ENCODE data around the gene GABRG3.

The GABRG3 gene

GRCh38 chr15:27092390-27092789 lies 121.4 kb downstream of the GABRG3 start:
- Histone ChIP-seq H3K9ac (ENCODE audit: insufficient read length, low read depth) (no peak overlapping the region), H3K4me1 (ENCODE audit: insufficient read depth, insufficient read length) (peaks cover 2% of the 10 kb centered on the region), H3K36me3 (ENCODE audit: insufficient read depth, insufficient read length, low read length) (no peaks in the 10 kb centered on the region), H3K27me3 (ENCODE audit: insufficient read depth, insufficient read length) (no peaks in the 10 kb centered on the region), H3K9me3 (ENCODE audit: insufficient read depth, low read length) (peaks cover 7% of the 10 kb centered on the region; the same call in 1 of the 2 replicates), H3K4me3 (ENCODE audit: insufficient read length, low read depth) (no peak overlapping the region)
- no peak for DNase-seq (ENCODE audit: low read depth, low spot score)
- TF ChIP-seq YY1 (IDR thresholded peaks at IDR 0.05; ENCODE audit: insufficient read depth, insufficient read length): no peak
- TF ChIP-seq ZNF274 (IDR thresholded peaks at IDR 0.05; ENCODE audit: low read depth, low read length): no peak
- TF ChIP-seq SUZ12 (IDR thresholded peaks at IDR 0.05; ENCODE audit: extremely low read depth, insufficient read depth, insufficient read length): no peak

GRCh38 chr15:27094235-27094634 lies 123.3 kb downstream of the GABRG3 start:
- peaks cover 6% of the 10 kb centered on the region; the same call in 1 of the 2 replicates for H3K9me3 ChIP-seq (ENCODE audit: insufficient read depth, low read length)
- H3K36me3 ChIP-seq (ENCODE audit: insufficient read depth, insufficient read length, low read length): no peaks in the 10 kb centered on the region
- peaks cover 2% of the 10 kb centered on the region for H3K4me1 ChIP-seq (ENCODE audit: insufficient read depth, insufficient read length)
- TF ChIP-seq YY1 (IDR thresholded peaks at IDR 0.05; ENCODE audit: insufficient read depth, insufficient read length): no peak
- TF ChIP-seq ZNF274 (IDR thresholded peaks at IDR 0.05; ENCODE audit: low read depth, low read length): no peak
- TF ChIP-seq SUZ12 (IDR thresholded peaks at IDR 0.05; ENCODE audit: extremely low read depth, insufficient read depth, insufficient read length): no peak
- no peak for DNase-seq (ENCODE audit: low read depth, low spot score)
- no peak overlapping the region for H3K4me3 ChIP-seq (ENCODE audit: insufficient read length, low read depth)
- H3K27me3 ChIP-seq (ENCODE audit: insufficient read depth, insufficient read length): no peaks in the 10 kb centered on the region
- H3K9ac ChIP-seq (ENCODE audit: insufficient read length, low read depth): no peak overlapping the region

GRCh38 chr15:27095886-27096624 lies 125.1 kb downstream of the GABRG3 start:
- Histone ChIP-seq H3K9me3 (ENCODE audit: insufficient read depth, low read length) (no peaks in the 10 kb centered on the region; the same call in 1 of the 2 replicates), H3K9ac (ENCODE audit: insufficient read length, low read depth) (no peak overlapping the region), H3K27me3 (ENCODE audit: insufficient read depth, insufficient read length) (no peaks in the 10 kb centered on the region), H3K36me3 (ENCODE audit: insufficient read depth, insufficient read length, low read length) (no peaks in the 10 kb centered on the region), H3K4me3 (ENCODE audit: insufficient read length, low read depth) (no peak overlapping the region), H3K4me1 (ENCODE audit: insufficient read depth, insufficient read length) (peaks cover 2% of the 10 kb centered on the region)
- no peak for DNase-seq (ENCODE audit: low read depth, low spot score)
- TF ChIP-seq ZNF274 (IDR thresholded peaks at IDR 0.05; ENCODE audit: low read depth, low read length) (no peak), SUZ12 (IDR thresholded peaks at IDR 0.05; ENCODE audit: extremely low read depth, insufficient read depth, insufficient read length) (no peak), YY1 (IDR thresholded peaks at IDR 0.05; ENCODE audit: insufficient read depth, insufficient read length) (no peak)

GRCh38 chr15:27097506-27097905 lies 126.5 kb downstream of the GABRG3 start:
- no peak overlapping the region for H3K4me3 ChIP-seq (ENCODE audit: insufficient read length, low read depth)
- H3K36me3 ChIP-seq (ENCODE audit: insufficient read depth, insufficient read length, low read length): no peaks in the 10 kb centered on the region
- TF ChIP-seq YY1 (IDR thresholded peaks at IDR 0.05; ENCODE audit: insufficient read depth, insufficient read length): no peak
- TF ChIP-seq SUZ12 (IDR thresholded peaks at IDR 0.05; ENCODE audit: extremely low read depth, insufficient read depth, insufficient read length): no peak
- TF ChIP-seq ZNF274 (IDR thresholded peaks at IDR 0.05; ENCODE audit: low read depth, low read length): no peak
- no peak for DNase-seq (ENCODE audit: low read depth, low spot score)
- H3K4me1 ChIP-seq (ENCODE audit: insufficient read depth, insufficient read length): peaks cover 2% of the 10 kb centered on the region
- no peaks in the 10 kb centered on the region for H3K27me3 ChIP-seq (ENCODE audit: insufficient read depth, insufficient read length)
- no peaks in the 10 kb centered on the region; the same call in 1 of the 2 replicates for H3K9me3 ChIP-seq (ENCODE audit: insufficient read depth, low read length)
- no peak overlapping the region for H3K9ac ChIP-seq (ENCODE audit: insufficient read length, low read depth)

GRCh38 chr15:27101982-27102381 lies 131.0 kb downstream of the GABRG3 start:
- DNase-seq (ENCODE audit: low read depth, low spot score): no peak
- Histone ChIP-seq H3K4me1 (ENCODE audit: insufficient read depth, insufficient read length) (no peaks in the 10 kb centered on the region), H3K27me3 (ENCODE audit: insufficient read depth, insufficient read length) (no peaks in the 10 kb centered on the region), H3K9ac (ENCODE audit: insufficient read length, low read depth) (no peak overlapping the region), H3K9me3 (ENCODE audit: insufficient read depth, low read length) (no peaks in the 10 kb centered on the region; the same call in 1 of the 2 replicates), H3K4me3 (ENCODE audit: insufficient read length, low read depth) (no peak overlapping the region), H3K36me3 (ENCODE audit: insufficient read depth, insufficient read length, low read length) (no peaks in the 10 kb centered on the region)
- TF ChIP-seq YY1 (IDR thresholded peaks at IDR 0.05; ENCODE audit: insufficient read depth, insufficient read length) (no peak), ZNF274 (IDR thresholded peaks at IDR 0.05; ENCODE audit: low read depth, low read length) (no peak), SUZ12 (IDR thresholded peaks at IDR 0.05; ENCODE audit: extremely low read depth, insufficient read depth, insufficient read length) (no peak)

GRCh38 chr15:27111323-27111722 lies 140.3 kb downstream of the GABRG3 start:
- no peak for TF ChIP-seq YY1 (IDR thresholded peaks at IDR 0.05; ENCODE audit: insufficient read depth, insufficient read length)
- no peak for TF ChIP-seq SUZ12 (IDR thresholded peaks at IDR 0.05; ENCODE audit: extremely low read depth, insufficient read depth, insufficient read length)
- no peak for TF ChIP-seq ZNF274 (IDR thresholded peaks at IDR 0.05; ENCODE audit: low read depth, low read length)
- no peak for DNase-seq (ENCODE audit: low read depth, low spot score)

GRCh38 chr15:27114473-27114872 lies 143.5 kb downstream of the GABRG3 start:
- Histone ChIP-seq H3K9me3 (ENCODE audit: insufficient read depth, low read length) (no peaks in the 10 kb centered on the region), H3K36me3 (ENCODE audit: insufficient read depth, insufficient read length, low read length) (no peaks in the 10 kb centered on the region), H3K27me3 (ENCODE audit: insufficient read depth, insufficient read length) (no peaks in the 10 kb centered on the region), H3K4me3 (ENCODE audit: insufficient read length, low read depth) (no peak overlapping the region), H3K4me1 (ENCODE audit: insufficient read depth, insufficient read length) (no peaks in the 10 kb centered on the region), H3K9ac (ENCODE audit: insufficient read length, low read depth) (no peak overlapping the region)
- DNase-seq (ENCODE audit: low read depth, low spot score): no peak
- TF ChIP-seq YY1 (IDR thresholded peaks at IDR 0.05; ENCODE audit: insufficient read depth, insufficient read length) (no peak), ZNF274 (IDR thresholded peaks at IDR 0.05; ENCODE audit: low read depth, low read length) (no peak), SUZ12 (IDR thresholded peaks at IDR 0.05; ENCODE audit: extremely low read depth, insufficient read depth, insufficient read length) (no peak)

More at GRCh38 chr15:27111323-27111722, 140.3 kb downstream of the GABRG3 start:
- H3K27me3 ChIP-seq (ENCODE audit: insufficient read depth, insufficient read length): no peaks in the 10 kb centered on the region
- no peaks in the 10 kb centered on the region for H3K9me3 ChIP-seq (ENCODE audit: insufficient read depth, low read length)
- H3K36me3 ChIP-seq (ENCODE audit: insufficient read depth, insufficient read length, low read length): no peaks in the 10 kb centered on the region
- no peaks in the 10 kb centered on the region for H3K4me1 ChIP-seq (ENCODE audit: insufficient read depth, insufficient read length)
- no peak overlapping the region for H3K4me3 ChIP-seq (ENCODE audit: insufficient read length, low read depth)
- no peak overlapping the region for H3K9ac ChIP-seq (ENCODE audit: insufficient read length, low read depth)
